Left hindlimb (tissue), 1 donor: ENCODE data around the gene NCKAP5.

Experiments
- DNase-seq: peaks from one replicate; pipeline ENCODE4 v3.0.0-alpha.2; 2018

Gene NCKAP5

DNA sequence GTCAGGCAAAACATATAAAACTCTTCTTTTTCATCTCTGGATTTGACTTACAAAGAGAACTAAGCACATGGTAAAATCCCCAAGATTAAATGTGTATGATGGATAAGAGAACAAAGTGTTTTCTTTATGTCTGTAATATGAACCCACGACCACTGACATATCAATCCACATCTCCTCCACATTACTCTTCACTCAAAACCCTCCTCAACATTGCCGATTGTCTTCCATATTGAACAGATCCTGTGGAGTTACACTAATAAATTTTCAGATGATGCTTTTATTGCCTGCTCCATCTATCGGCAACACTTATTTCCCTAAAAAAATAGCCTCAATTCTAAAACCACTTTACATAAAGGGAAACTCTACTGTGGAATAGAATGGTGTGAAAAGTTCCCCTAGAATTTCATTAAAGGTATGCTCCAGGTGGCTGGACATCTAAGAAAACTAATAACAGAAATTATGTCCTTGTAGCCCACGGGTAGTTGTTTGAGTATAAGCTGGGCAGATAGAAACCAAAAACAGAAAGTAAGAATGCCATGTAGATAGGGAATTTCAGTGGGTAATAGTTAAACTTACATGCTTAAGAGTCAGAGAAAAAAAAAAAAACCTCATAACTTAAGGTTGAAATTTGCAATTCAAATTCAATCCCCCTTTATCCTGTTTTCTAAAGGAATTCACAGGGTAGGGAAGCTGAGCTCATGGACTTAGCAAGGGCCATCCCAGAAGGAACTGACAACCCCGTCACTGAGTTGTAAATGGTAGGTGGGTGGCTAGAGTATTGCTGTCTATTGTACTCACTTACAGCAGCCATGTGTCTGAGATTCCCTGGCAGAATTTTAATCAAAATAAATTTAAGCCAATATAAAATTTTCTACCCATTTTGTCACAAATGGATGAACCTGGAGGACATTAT, 592.8 kb downstream of the NCKAP5 start:
- no peak for DNase-seq

DNA sequence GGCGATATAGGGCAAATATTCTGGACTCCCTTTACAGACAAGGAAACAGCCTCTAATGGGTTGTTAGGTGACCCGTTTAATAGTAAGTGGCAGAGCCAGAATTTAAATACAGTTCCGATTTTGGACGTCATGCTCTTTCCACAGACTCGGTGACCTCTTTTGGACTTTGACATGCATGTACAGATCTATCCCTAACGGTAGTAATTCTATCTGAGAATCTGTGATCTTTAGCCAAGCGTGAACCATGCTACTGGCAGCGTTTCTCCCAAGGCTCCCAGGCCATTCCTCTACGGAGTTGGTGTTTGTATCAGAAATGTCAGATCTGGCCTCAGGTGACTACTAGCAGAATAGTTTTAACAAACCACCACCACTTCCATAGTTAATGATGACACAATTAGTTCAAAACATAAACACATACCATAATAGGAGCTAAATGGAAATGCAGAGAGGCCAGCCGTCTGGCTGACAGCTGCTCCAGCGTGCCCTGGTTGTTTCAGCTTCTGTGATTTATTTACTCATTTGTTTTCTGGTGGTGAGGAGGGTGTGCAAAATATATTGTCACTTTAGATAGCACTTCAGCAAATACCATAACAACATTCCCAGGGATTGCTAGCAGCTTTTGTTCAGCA, 593.7 kb downstream of the NCKAP5 start:
- no peak for DNase-seq

DNA sequence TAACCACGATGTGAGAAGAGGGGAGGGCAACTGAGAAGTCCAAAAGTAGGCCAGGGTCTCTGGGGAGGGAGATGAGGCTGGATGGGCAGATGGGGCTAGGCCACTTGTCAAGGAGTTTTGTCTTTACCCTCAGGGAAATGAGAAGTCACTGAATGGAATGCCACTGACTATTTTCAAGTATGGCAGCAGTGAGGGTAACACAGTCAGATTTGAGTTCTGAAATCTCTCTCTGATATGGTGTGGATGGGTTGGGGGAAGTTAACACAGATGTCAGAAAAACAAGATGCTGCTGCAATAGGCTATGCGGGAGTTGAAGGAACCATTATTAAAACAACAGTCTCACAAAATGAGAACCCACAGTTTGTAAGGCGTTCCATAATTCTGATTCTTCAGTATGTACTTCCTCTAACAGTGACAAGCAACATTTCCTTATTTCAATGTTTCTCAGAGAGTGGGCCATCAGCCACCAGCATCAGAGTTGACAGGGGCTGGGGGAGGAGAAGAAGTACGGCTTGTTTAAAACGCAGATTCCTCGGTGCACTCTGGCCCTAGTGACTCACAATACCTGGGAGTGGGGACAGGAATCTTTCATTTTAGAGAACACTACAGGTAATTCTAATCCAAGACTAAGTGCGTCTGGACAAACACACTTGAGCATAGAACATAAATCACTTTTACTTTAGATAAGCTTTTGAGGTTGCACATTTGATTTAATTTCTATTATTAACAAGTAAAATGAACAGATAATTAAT, 596.8 kb downstream of the NCKAP5 start:
- DNase-seq, result no peak

DNA sequence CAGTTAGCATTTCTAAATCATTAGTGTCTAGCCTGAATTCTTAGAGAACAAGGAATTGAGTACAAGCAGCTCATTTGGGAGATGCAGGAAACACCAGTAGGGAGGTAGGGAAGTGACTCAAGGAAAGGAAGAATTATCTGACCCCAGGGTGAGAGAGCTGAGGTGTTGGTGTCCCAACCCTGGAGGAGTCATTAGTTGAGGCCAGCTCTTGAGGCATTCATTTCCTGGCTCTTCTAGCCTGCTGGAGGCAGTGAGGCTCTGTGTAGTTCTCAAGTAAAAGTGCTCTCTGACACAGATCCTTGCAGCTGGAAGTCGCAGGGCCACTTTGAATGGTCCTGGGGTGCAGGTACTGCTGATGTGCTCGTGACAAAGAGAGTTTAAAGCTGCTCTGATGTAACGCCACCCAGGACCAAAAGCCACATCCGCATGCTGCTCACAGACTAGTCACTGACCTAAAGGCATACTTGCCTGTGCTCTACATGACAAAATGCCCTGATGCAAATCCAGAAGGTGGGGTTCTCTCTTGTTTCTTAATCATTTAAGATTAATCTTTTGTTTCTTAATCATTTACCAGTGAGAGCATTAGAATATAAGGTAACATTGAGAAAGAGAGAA, 598.8 kb downstream of the NCKAP5 start:
- no peak for DNase-seq

DNA sequence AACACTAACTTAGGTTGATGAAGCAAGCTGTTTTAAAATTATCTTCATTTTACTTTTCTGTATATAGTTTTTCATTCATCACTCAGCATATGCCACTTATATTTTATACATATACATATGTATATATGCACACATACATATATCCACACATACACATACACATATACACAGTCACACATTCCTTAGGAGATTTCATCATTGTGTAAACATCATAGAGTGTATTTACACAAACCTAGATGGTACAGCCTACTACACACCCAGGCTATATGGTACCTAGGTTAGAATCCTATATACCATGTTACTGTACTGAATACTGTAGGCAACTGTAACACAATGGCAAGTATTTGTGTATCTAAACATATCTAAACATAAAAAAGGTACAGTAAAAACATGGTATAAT, 602.8 kb downstream of the NCKAP5 start:
- DNase-seq, result no peak

DNA sequence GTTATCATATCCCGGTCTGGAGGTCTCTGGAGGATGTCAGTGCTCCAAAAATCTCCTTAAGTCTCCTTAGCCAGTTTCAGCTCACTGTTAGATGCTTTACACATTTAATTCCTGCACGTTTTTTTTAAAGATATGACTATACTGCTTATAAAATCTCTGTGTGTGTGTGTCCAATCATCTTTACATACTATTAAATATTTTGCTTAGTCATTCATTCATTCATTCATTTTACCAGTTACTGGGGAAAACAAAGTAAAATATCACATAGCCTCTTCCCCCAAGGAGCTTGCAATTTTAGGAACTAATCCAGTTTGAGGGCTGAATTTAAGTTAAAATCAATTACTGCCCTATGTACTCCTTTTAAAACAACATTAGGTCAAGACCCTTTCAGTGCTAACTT, 605.1 kb downstream of the NCKAP5 start:
- no peak for DNase-seq

DNA sequence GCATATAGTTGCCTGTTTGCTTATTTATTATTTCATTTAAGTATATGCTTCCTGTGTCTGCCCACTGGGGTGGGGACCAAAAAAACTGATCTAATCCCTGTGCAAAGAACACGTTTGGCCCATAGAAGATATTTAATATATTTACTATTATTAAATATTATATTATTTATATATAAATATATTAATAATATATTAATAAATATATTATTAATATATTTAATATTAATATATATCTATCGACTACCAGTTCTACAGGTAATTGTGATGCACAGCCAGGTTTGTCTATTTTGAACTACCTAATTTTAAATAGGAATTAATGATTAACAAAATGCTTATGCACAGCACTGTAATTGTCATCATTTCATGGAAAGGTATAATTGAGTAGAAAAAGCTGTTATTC, 609.4 kb downstream of the NCKAP5 start:
- no peak for DNase-seq

DNA sequence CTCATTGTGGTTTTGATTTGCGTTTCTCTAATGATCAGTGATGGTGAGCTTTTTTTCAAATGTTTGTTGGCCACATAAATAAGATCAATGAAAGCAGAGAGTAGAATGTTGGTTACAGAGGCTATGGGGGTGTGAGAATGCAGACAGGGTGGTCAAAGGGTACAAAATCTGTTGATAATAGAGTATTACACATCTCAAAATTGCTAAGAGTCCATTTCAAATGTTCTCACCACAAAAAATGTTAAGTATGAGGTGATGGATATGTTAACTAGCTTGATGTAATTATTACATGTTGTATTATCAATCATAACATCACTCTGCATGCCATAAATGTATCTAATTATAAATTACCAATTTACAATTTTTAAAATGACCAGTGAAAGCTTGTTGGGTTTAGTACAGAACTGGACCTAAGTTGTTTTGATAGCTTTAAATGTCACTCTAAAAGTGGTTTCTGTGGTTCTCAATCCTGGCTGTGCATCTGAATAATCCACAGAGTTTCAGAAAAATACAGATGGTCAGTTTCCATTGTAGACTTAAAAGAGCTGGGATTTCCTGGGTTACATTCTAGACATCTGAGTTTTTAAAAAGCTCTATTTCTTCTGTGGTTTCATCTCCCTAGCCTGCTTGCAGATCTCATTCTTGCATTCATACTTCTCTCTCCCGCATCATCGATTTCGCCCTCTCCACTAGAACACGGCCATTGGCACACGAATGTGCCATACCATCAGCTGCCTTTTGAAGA, 612.2 kb downstream of the NCKAP5 start:
- no peak for DNase-seq

DNA sequence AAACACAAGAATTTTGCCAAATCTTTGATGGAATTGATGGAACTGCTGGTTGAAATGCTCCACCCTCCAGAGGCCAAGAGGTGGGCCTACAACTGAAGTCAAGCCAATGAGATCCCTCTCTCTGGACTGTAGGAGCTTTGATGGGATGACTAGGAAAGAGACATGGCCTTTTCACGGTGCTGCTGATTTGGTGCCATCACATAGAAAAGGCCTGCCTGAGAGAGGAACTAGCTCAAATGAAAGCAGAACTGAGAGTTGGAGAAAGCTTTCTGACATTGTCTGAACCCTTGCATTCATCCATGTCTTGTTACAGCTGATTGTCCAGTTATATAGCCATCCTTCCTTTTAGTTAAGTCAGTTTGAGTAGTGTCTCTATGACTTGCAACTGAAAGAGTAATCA, 614.5 kb downstream of the NCKAP5 start:
- DNase-seq, result no peak

DNA sequence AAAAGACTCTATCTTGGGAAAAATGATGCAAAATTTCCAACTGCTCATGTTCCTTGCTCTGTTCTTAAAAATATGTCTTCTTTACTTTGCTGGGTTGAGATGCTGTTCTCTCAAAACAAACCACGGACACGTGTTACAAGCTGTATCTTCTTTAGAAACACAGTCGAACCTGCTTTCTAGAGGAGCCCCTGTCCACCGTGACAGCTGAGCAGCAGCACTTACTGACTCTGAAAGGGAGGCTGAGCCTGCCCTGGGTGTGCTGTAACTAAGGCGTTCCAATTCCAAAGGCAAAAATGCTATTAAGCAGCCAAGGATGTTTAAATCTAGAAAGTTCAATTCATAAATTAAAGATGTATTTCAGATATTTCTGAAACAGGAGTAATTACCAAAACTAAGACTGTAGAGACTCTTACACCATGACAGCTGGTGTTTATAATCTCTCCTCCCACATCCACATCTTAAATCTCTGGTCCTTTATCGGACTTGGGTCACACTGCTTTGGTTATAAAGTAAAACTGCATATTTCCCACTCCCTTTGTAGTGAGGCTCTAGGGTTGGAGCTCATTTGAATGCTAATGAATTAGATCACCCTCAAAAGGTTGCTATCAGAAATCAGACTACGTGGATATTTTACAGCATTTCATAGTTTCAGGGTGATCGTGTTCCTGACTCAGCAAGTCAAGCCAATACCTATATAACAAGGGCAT, 617.1 kb downstream of the NCKAP5 start:
- DNase-seq, result no peak

DNA sequence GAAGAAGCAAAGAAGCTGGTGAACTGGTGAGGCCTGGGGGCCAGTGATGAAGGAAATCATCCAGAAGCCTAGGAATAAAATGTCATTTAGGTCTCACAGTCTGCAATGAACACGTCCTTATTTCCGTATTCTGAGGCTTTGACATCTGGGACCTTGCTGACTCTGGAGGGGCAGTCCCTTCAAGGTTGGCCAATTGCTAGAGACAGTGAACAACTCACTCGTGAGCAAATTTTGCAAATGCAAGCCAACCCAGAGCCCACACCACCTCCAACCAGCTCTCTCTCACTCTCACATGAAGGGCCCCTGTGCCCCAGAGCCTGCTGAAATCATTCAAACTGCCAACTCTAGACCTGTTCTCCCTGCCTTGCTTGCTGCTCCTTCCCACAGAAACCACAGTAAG, 619.2 kb downstream of the NCKAP5 start:
- no peak for DNase-seq

DNA sequence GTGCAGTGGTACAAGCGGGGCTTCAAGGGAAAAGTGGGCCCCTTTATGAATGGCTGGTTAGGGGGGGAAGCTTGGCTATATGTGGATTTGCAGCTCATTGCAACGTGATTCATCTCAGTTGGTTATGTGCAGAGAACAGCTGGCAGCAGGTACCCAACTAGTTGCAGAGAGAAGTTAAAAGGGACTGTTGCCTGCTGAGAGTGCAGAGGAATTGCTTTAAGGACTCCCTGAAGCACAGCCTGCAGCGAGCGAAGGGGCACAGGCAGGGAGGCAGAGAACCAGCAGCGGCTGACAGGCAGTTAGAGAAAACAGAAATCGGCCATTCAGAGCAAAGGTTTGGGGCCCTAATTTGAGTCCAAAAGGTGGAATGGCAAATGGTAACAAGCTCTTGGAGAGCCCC, 620.1 kb downstream of the NCKAP5 start:
- DNase-seq, result no peak

DNA sequence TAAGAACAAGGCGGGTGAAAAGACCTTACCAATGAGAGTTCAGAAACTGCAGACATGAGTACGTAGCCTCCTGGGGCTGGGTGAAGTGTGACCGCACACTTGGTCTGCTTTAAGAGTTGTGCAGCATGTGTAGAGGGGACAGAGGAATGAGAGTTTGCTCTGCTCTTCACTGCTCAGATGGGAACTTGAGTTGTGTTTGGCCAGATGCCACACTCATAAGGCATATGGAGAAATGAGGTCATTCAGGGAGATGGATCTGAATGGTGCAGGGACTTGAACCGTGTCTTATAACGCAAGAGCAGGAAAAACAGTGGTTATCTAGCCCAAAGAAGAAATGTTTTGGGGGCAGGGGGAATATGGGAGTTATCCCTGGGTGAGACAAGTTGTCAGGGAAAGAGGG, 624.4 kb downstream of the NCKAP5 start:
- no peak for DNase-seq

DNA sequence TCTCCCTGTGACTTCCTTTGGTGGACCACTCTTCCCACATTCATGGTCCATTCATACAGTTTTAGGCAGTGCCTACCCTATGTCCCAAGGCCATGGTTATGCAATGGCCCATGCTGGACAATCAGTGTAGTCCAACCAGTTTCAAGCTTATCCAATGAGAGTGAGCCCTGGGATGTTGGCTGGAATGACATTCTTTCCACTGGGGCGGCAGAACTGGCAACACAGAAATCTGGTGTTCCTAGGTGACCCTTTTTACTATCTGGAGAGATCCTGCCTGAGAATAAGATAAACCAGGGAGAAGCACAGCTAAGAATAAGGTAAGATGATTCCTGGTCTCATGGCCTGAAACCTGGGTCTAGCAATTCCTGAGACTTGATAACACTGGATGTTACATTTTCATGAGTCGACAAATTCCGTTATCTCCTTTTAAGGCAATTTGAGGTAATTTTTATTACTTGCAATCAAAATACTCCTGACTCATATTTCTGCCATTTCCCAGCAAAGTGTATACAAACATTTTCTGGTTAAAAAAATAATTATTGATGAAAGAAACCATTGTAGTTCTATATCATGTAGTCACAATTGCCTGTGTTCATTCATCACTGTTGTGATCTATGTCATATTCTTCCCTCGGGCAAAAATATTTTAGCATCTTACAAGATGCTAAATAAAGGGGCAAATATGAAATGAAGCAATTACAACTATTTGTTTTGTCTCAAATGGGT, 626.8 kb downstream of the NCKAP5 start:
- no peak for DNase-seq

DNA sequence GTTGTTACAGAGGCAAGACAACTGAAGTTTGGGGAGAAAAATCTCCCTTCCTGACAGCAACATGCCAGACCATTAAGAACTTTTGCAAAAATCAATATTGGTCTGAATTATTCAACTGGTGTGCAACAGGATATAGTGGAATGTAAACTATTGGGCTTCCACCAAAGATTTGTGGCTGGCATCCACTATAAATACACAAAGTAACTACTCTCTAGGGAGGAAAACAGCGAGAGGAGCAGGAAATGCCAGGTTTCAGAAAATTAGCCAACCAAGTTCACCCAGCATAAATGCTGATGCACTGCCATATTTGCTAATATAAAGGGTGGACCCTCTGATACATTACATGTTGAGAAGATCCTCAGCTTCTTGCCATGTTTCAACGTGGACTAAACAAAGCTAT, 630.6 kb downstream of the NCKAP5 start:
- DNase-seq, result no peak

DNA sequence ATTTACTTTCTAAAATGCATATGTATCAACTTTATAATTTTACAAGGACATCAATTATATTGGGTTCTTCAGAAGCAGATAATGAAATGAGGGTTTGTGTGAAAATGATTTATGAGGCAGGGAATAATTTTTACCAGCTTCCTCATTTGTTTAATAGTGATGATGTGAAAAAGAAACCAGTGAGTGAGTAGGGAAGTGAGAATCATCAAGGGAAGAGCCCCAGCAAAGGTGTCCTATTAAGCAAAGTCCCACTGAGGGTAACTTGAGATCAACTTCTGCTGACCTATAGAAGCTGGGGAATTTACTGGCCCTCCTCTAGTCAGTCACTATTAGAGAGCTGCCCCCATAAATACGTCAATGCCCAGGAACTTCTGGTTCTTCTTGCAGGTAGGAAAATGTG, 631.5 kb downstream of the NCKAP5 start:
- no peak for DNase-seq

DNA sequence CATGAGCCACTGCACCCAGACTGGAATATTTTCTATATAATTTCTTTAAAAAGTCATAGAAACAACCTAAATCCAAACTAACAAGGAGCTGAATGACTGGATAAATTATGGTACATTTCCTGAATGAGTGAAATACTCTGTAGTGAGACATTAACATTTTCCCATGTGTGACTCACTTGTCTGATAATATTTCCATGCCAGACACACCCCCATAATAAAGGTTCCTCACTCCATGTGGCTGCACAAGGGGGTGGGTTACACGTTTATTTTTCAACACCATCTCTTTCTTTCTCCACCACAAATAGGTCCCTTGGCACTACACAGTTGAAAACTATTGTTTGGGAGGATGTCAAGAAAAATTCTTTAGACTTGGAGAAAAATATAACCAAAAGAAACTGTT, 632.0 kb downstream of the NCKAP5 start:
- DNase-seq, result no peak

DNA sequence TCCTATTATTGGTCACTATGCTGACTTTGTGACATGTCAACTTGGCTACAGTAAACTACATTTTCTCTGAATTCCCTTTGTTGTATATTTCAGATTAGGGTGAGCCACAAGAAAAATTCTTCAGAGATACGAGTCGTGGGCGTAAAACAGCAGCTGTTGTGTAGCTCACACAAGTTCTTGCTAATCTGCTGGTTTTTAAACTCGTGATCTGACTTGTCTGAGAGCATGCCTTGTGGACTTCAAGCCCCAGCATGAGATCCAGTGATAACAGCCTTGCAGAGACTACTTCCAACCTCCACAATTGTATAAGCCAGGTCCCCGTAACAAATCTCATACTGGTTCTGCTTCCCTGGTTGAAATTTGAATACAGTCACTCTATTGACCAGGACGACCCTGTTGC, 638.5 kb downstream of the NCKAP5 start:
- no peak for DNase-seq

DNA sequence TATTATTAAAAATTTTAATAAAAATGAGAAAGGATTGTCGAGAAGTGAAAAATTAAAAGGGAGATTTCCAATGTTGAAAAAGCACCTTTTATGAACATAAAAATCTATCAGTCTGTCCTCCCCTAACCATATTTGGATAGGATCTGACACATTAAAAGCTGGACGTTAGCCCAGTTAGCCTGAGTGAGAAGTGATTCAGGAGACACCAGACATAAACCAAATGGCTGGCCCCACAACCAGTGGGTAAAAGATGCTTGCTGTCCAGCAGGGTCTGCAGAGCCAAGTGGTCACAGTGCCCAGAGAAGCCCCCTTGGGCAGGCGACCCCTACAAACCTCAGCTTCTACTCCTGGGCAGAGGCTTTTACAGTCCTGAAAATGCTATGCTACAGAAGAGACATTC, 644.5 kb downstream of the NCKAP5 start:
- no peak for DNase-seq

DNA sequence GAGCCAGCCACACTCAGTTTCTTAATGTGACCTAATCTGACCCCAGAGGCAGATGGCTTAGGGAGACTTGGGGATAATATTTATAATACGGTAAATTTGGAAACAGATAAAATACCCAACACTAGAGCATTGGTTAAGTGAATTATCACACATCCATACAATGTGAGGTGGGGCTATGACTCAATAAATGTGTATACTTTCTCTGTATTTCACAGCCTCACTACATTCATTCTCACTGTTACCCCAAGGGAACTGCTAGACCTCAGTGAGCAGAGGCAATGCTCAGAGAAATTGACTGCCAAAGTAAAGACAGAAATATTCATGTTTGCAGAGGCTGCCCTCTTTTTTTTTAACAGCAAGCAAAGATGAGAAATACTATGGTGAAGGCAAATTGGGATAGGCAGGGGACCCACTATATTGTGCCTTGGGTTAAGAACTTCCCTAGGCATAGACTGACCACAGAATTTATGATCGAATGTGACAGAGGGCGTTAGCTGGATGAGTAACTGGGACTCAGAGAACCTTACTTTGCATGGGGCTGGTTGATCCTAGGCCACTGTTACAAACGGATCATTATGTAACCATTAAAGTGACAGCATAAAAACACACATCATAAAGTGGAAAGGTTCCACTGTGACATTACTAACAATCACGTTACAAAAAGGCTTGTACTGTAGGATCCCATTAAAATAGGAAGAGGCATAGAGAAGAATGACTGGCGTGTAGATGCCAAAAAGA, 652.3 kb downstream of the NCKAP5 start:
- no peak for DNase-seq
